ENCODE data around the gene CCSER1.

- TF ChIP-seq POLR2A (IDR thresholded peaks at IDR 0.05; ENCODE audit: low read depth) (no peak), POLR2AphosphoS5 (IDR thresholded peaks at IDR 0.05) (no peak)
- TF ChIP-seq, protein P1, sequence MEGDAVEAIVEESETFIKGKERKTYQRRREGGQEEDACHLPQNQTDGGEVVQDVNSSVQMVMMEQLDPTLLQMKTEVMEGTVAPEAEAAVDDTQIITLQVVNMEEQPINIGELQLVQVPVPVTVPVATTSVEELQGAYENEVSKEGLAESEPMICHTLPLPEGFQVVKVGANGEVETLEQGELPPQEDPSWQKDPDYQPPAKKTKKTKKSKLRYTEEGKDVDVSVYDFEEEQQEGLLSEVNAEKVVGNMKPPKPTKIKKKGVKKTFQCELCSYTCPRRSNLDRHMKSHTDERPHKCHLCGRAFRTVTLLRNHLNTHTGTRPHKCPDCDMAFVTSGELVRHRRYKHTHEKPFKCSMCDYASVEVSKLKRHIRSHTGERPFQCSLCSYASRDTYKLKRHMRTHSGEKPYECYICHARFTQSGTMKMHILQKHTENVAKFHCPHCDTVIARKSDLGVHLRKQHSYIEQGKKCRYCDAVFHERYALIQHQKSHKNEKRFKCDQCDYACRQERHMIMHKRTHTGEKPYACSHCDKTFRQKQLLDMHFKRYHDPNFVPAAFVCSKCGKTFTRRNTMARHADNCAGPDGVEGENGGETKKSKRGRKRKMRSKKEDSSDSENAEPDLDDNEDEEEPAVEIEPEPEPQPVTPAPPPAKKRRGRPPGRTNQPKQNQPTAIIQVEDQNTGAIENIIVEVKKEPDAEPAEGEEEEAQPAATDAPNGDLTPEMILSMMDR (IDR thresholded peaks at IDR 0.05), result no peak
Measured at GRCh38 chr4:90572996-90573395, 445.8 kb downstream of the CCSER1 start.

Measured in esophagus muscularis mucosa (tissue), 3 donors.